Measurements from ENCODE around the gene RESP18.

Gene RESP18

GRCh38 chr2:219291394-219291793, 41.1 kb downstream of the RESP18 start:
- no peaks in the 10 kb centered on the region for H4K20me1 ChIP-seq (ENCODE audit: insufficient read depth, low read length)
- no peaks in the 10 kb centered on the region for H3K9me2 ChIP-seq (replicated peaks; ENCODE audit: insufficient read depth, low read length)
- no peak for TF ChIP-seq EZH2 (optimal IDR thresholded peaks at IDR 0.05; ENCODE audit: low read depth, low read length)
- no peak for TF ChIP-seq CTCF (IDR thresholded peaks at IDR 0.05; ENCODE audit: low read length)
- no peak for TF ChIP-seq EZH2phosphoT487 (IDR thresholded peaks at IDR 0.05; ENCODE audit: low read length)
- peaks cover 6% of the 10 kb centered on the region for H3K4me1 ChIP-seq (ENCODE audit: low read length)
- no peak overlapping the region for H2AFZ ChIP-seq (ENCODE audit: low read length)
- no peak overlapping the region for H3K4me3 ChIP-seq (ENCODE audit: low read length)
- no peak for DNase-seq
- no peak overlapping the region for H3K9ac ChIP-seq (ENCODE audit: low read length)
- no peaks in the 10 kb centered on the region for H3K36me3 ChIP-seq (replicated peaks; ENCODE audit: insufficient read depth, low read length)
- H3F3A ChIP-seq (ENCODE audit: insufficient read depth, low read length) = peaks cover 5% of the 10 kb centered on the region; the same call in 1 of the 2 replicates
- H3K27ac ChIP-seq (ENCODE audit: low read length) = no peak overlapping the region
- H3K79me2 ChIP-seq (ENCODE audit: low read length) = no peaks in the 10 kb centered on the region
- no peak overlapping the region for H3K4me2 ChIP-seq (ENCODE audit: low read depth, low read length)
- no peaks in the 10 kb centered on the region for H3K9me3 ChIP-seq (replicated peaks; ENCODE audit: insufficient read depth, low read length)
- peaks cover 24% of the 10 kb centered on the region for H3K27me3 ChIP-seq (replicated peaks; ENCODE audit: insufficient read depth, low read length)

- H3K36me3 ChIP-seq (replicated peaks; ENCODE audit: insufficient read depth, low read length) = no peaks in the 10 kb centered on the region
- no peaks in the 10 kb centered on the region for H4K20me1 ChIP-seq (ENCODE audit: insufficient read depth, low read length)
- peaks cover 24% of the 10 kb centered on the region for H3K27me3 ChIP-seq (replicated peaks; ENCODE audit: insufficient read depth, low read length)
- peaks cover 5% of the 10 kb centered on the region; the same call in 1 of the 2 replicates for H3F3A ChIP-seq (ENCODE audit: insufficient read depth, low read length)
- no peak overlapping the region for H3K4me3 ChIP-seq (ENCODE audit: low read length)
- no peak for TF ChIP-seq EZH2 (optimal IDR thresholded peaks at IDR 0.05; ENCODE audit: low read depth, low read length)
- no peak for TF ChIP-seq EZH2phosphoT487 (IDR thresholded peaks at IDR 0.05; ENCODE audit: low read length)
- TF ChIP-seq CTCF (IDR thresholded peaks at IDR 0.05; ENCODE audit: low read length) = no peak
- H3K27ac ChIP-seq (ENCODE audit: low read length) = no peak overlapping the region
- no peak for DNase-seq
- H3K79me2 ChIP-seq (ENCODE audit: low read length) = no peaks in the 10 kb centered on the region
- no peak overlapping the region for H3K9ac ChIP-seq (ENCODE audit: low read length)
- no peaks in the 10 kb centered on the region for H3K9me3 ChIP-seq (replicated peaks; ENCODE audit: insufficient read depth, low read length)
- H3K4me2 ChIP-seq (ENCODE audit: low read depth, low read length) = no peak overlapping the region
- H3K9me2 ChIP-seq (replicated peaks; ENCODE audit: insufficient read depth, low read length) = no peaks in the 10 kb centered on the region
- H2AFZ ChIP-seq (ENCODE audit: low read length) = no peak overlapping the region
- H3K4me1 ChIP-seq (ENCODE audit: low read length) = peaks cover 6% of the 10 kb centered on the region
Observed at GRCh38 chr2:219290381-219291171, 42.0 kb downstream of the RESP18 start.

- H3K27ac ChIP-seq (ENCODE audit: low read length) = no peak overlapping the region
Observed at GRCh38 chr2:219289537-219290361, 42.8 kb downstream of the RESP18 start.

More at GRCh38 chr2:219289537-219290361, 42.8 kb downstream of the RESP18 start:
- H3K4me3 ChIP-seq (ENCODE audit: low read length) = no peak overlapping the region
- H2AFZ ChIP-seq (ENCODE audit: low read length) = no peak overlapping the region
- H3K9me3 ChIP-seq (replicated peaks; ENCODE audit: insufficient read depth, low read length) = no peaks in the 10 kb centered on the region
- DNase-seq = no peak
- TF ChIP-seq EZH2phosphoT487 (IDR thresholded peaks at IDR 0.05; ENCODE audit: low read length) (no peak), EZH2 (optimal IDR thresholded peaks at IDR 0.05; ENCODE audit: low read depth, low read length) (no peak), CTCF (IDR thresholded peaks at IDR 0.05; ENCODE audit: low read length) (no peak)
- H3K27me3 ChIP-seq (replicated peaks; ENCODE audit: insufficient read depth, low read length) = peaks cover 24% of the 10 kb centered on the region
- H3K4me2 ChIP-seq (ENCODE audit: low read depth, low read length) = no peak overlapping the region
- H3K4me1 ChIP-seq (ENCODE audit: low read length) = no peaks in the 10 kb centered on the region
- no peaks in the 10 kb centered on the region for H3K9me2 ChIP-seq (replicated peaks; ENCODE audit: insufficient read depth, low read length)
- H3F3A ChIP-seq (ENCODE audit: insufficient read depth, low read length) = no peaks in the 10 kb centered on the region
- H3K79me2 ChIP-seq (ENCODE audit: low read length) = no peaks in the 10 kb centered on the region
- no peak overlapping the region for H3K9ac ChIP-seq (ENCODE audit: low read length)
- H3K36me3 ChIP-seq (replicated peaks; ENCODE audit: insufficient read depth, low read length) = no peaks in the 10 kb centered on the region
- H4K20me1 ChIP-seq (ENCODE audit: insufficient read depth, low read length) = no peaks in the 10 kb centered on the region

All from MM.1S (cell line).